ENCODE results near the gene OOSP4B.
"Not testable (repeated sequence)": the region's sequence is repeated elsewhere in the genome, so short reads cannot be mapped to it uniquely, and the experiment has no call there.

Gene OOSP4B

GRCh38 chr11:60016881-60017280 lies at the start of gene OOSP4B:
Gene OOSP4B (plus strand): TSS chr11:60017181.
- in situ Hi-C loops (cut with HindIII; ENCODE audit: low sequenced_read_pairs): no loop called here

- in situ Hi-C loops (cut with HindIII; ENCODE audit: low sequenced_read_pairs): no loop called here
These were observed 49.1 kb upstream of the OOSP4B start for GRCh38 chr11:59967677-59968394.

- in situ Hi-C loops (cut with HindIII; ENCODE audit: low sequenced_read_pairs): no loop called here
These were observed 48.6 kb upstream of the OOSP4B start for GRCh38 chr11:59968395-59968783.

- in situ Hi-C loops (cut with HindIII; ENCODE audit: low sequenced_read_pairs): no loop called here
These were observed 43.9 kb upstream of the OOSP4B start for GRCh38 chr11:59973097-59973496.

- in situ Hi-C loops (cut with HindIII; ENCODE audit: low sequenced_read_pairs): no loop called here
These were observed 35.7 kb upstream of the OOSP4B start for GRCh38 chr11:59981106-59981770.

- in situ Hi-C loops (cut with HindIII; ENCODE audit: low sequenced_read_pairs): not testable (repeated sequence)
These were observed 34.9 kb upstream of the OOSP4B start for GRCh38 chr11:59982037-59982436.

GRCh38 chr11:59983212-59983611 lies 33.8 kb upstream of the OOSP4B start:
- in situ Hi-C loops (cut with HindIII; ENCODE audit: low sequenced_read_pairs): no loop called here

GRCh38 chr11:59984368-59984767 lies 32.6 kb upstream of the OOSP4B start:
- in situ Hi-C loops (cut with HindIII; ENCODE audit: low sequenced_read_pairs): no loop called here

GRCh38 chr11:59990421-59990820 lies 26.6 kb upstream of the OOSP4B start:
- in situ Hi-C loops (cut with HindIII; ENCODE audit: low sequenced_read_pairs): no loop called here

- in situ Hi-C loops (cut with HindIII; ENCODE audit: low sequenced_read_pairs): no loop called here
These were observed 24.6 kb upstream of the OOSP4B start for GRCh38 chr11:59992425-59992824.

GRCh38 chr11:59997800-59998199 lies 19.2 kb upstream of the OOSP4B start:
- in situ Hi-C loops (cut with HindIII; ENCODE audit: low sequenced_read_pairs): no loop called here

- in situ Hi-C loops (cut with HindIII; ENCODE audit: low sequenced_read_pairs): no loop called here
These were observed 17.3 kb upstream of the OOSP4B start for GRCh38 chr11:59999691-60000090.

- in situ Hi-C loops (cut with HindIII; ENCODE audit: low sequenced_read_pairs): no loop called here
These were observed 13.3 kb upstream of the OOSP4B start for GRCh38 chr11:60003729-60004128.

- in situ Hi-C loops (cut with HindIII; ENCODE audit: low sequenced_read_pairs): no loop called here
These were observed 11.6 kb upstream of the OOSP4B start for GRCh38 chr11:60005360-60005759.

GRCh38 chr11:60018058-60018457 lies 1.1 kb downstream of the OOSP4B start:
- in situ Hi-C loops (cut with HindIII; ENCODE audit: low sequenced_read_pairs): no loop called here

- in situ Hi-C loops (cut with HindIII; ENCODE audit: low sequenced_read_pairs): not testable (repeated sequence)
These were observed 3.4 kb downstream of the OOSP4B start for GRCh38 chr11:60020376-60020775.

GRCh38 chr11:60029015-60029632 lies 12.1 kb downstream of the OOSP4B start:
- in situ Hi-C loops (cut with HindIII; ENCODE audit: low sequenced_read_pairs): no loop called here

- in situ Hi-C loops (cut with HindIII; ENCODE audit: low sequenced_read_pairs): no loop called here
These were observed 23.1 kb downstream of the OOSP4B start, which contains the start of gene OOSP2 for GRCh38 chr11:60040109-60040508. Gene OOSP2 (plus strand): TSS chr11:60040409. CDS start chr11:60040460, 51 bp downstream.

- in situ Hi-C loops (cut with HindIII; ENCODE audit: low sequenced_read_pairs): not testable (repeated sequence)
These were observed 33.4 kb downstream of the OOSP4B start for GRCh38 chr11:60050422-60050821.

- in situ Hi-C loops (cut with HindIII; ENCODE audit: low sequenced_read_pairs): not testable (repeated sequence)
These were observed 33.9 kb downstream of the OOSP4B start for GRCh38 chr11:60050839-60051238.

- in situ Hi-C loops (cut with HindIII; ENCODE audit: low sequenced_read_pairs): no loop called here
These were observed 39.5 kb downstream of the OOSP4B start, which contains the start of gene MS4A3 for GRCh38 chr11:60056349-60056969. Gene MS4A3 (plus strand): TSS chr11:60056665. CDS start chr11:60061161, 4,496 bp downstream.
